HepG2 (cell line): ENCODE data around the gene OAS2. TPM values are rescaled to one million over a fixed set of nuclear protein-coding genes. Genes with fewer than 3 reads are reported as not detected.

ENCODE experiments used
- DMAP1 ChIP-seq: IDR thresholded peaks from 2 replicates; pipeline ENCODE4 v1.6.1; 2016
- KLF13 ChIP-seq: sonication (generic); formaldehyde crosslinking; IDR thresholded peaks from 2 replicates; pipeline ENCODE4 v1.4.0; 2020; ENCODE audit warnings: mild to moderate bottlenecking, missing genetic modification reagents
- NRL ChIP-seq: sonication (generic); formaldehyde crosslinking; IDR thresholded peaks from 2 replicates; pipeline ENCODE4 v1.5.0; 2020; ENCODE audit warnings: missing genetic modification reagents, mild to moderate bottlenecking, moderate library complexity, borderline replicate concordance
- PRMT3 ChIP-seq: sonication (generic); formaldehyde crosslinking; IDR thresholded peaks from 2 replicates; pipeline ENCODE4 v1.8.1; 2022; ENCODE audit warnings: low read depth, mild to moderate bottlenecking, moderate library complexity, missing genetic modification reagents, borderline replicate concordance
- SAP130 ChIP-seq: IDR thresholded peaks from 2 replicates; pipeline ENCODE4 v1.6.1; 2016; ENCODE audit warnings: low read depth
- SRY ChIP-seq: sonication (generic); formaldehyde crosslinking; IDR thresholded peaks from 2 replicates; pipeline ENCODE4 v1.8.0; 2022; ENCODE audit warnings: mild to moderate bottlenecking, missing genetic modification reagents
- ZNF441 ChIP-seq: sonication (generic); formaldehyde crosslinking; IDR thresholded peaks from 2 replicates; pipeline ENCODE4 v1.7.0; 2021; ENCODE audit warnings: missing genetic modification reagents, borderline replicate concordance
- ZNF549 ChIP-seq: sonication (generic); formaldehyde crosslinking; IDR thresholded peaks from 2 replicates; pipeline ENCODE4 v1.5.0; 2020; ENCODE audit warnings: missing genetic modification reagents
- polyA plus RNA-seq, 8 experiments: library from polyadenylated mRNA; depleted of rRNA in 3 of 8; stranded (reverse) in 7 of 8; unstranded in 1 of 8; fragments of >200 nt; fragmentation: Illumina TruSeq in 4 of 8; extraction: Trizol in 4 of 8; gene quantifications; 2 replicates each; pipeline versions ENCODE4 v1.2.1 to v1.2.3, GENCODE V29; 2011 to 2016; ENCODE audit warnings: low read depth in 4 of 8, missing spikeins in 1 of 8, mixed read lengths in 1 of 8; ENCODE audit not compliant: insufficient read depth in 1 of 8
- total RNA-seq, 5 experiments: library from RNA; depleted of rRNA; stranded (reverse); fragments of >200 nt; fragmentation: Illumina TruSeq; extraction: Trizol; gene quantifications; 2 replicates each; pipeline ENCODE4 v1.2.3, GENCODE V29; 2016; ENCODE audit warnings: low read depth in 1 of 5
- TF ChIP-seq, protein P1 (sequence below): sonication (generic); formaldehyde crosslinking; IDR thresholded peaks from 2 replicates; pipeline ENCODE4 v1.5.0; 2020; ENCODE audit warnings: mild to moderate bottlenecking, missing genetic modification reagents, borderline replicate concordance
- TF ChIP-seq, protein P2 (sequence below): sonication (generic); formaldehyde crosslinking; IDR thresholded peaks from 2 replicates; pipeline ENCODE4 v1.5.0; 2020; ENCODE audit warnings: mild to moderate bottlenecking, missing genetic modification reagents

OAS2 gene
- total and polyA plus RNA-seq, 2 of the 13 experiments (the other 11 are each of a cell fraction or from before 2014, with no cell fraction given): 0.05 to 0.24 TPM

DNA sequence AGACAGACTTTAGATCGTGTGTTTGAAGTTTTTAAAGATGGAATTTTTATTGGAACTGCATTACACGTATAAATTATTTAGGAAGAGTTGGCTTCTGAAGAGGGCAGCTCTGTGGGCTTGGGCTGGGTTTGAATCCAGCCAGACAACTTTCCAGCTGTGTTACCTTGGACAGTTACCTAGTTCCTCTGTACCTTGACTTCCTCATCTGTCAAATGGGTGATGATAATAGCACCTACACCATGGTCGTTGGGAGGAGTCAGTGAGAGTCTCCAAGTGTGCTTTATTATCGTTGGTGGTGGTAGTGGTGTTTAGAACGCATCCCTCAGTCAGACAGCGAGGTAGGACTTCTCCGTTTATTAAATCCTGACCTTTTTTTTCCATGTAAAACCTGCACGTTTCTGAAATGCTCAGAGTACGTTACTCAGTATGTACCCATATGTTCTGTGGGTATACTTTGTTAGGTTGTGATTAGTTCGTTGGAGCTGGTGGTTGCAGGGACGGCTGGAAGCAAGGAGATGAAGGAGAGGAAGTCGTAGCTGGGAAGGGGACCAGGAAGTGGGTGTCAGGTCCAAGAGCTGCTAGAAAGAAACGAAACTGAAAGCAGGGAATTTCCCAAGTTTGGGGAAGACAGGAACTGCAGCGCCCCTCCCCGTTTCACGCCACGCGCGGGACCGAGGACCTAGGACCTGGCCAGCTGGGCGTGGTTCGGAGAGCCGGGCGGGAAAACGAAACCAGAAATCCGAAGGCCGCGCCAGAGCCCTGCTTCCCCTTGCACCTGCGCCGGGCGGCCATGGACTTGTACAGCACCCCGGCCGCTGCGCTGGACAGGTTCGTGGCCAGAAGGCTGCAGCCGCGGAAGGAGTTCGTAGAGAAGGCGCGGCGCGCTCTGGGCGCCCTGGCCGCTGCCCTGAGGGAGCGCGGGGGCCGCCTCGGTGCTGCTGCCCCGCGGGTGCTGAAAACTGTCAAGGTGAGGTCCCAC lies 40.3 kb upstream of the OAS2 start, which contains the start of gene OAS3 (continued):
- TF ChIP-seq, protein P1, sequence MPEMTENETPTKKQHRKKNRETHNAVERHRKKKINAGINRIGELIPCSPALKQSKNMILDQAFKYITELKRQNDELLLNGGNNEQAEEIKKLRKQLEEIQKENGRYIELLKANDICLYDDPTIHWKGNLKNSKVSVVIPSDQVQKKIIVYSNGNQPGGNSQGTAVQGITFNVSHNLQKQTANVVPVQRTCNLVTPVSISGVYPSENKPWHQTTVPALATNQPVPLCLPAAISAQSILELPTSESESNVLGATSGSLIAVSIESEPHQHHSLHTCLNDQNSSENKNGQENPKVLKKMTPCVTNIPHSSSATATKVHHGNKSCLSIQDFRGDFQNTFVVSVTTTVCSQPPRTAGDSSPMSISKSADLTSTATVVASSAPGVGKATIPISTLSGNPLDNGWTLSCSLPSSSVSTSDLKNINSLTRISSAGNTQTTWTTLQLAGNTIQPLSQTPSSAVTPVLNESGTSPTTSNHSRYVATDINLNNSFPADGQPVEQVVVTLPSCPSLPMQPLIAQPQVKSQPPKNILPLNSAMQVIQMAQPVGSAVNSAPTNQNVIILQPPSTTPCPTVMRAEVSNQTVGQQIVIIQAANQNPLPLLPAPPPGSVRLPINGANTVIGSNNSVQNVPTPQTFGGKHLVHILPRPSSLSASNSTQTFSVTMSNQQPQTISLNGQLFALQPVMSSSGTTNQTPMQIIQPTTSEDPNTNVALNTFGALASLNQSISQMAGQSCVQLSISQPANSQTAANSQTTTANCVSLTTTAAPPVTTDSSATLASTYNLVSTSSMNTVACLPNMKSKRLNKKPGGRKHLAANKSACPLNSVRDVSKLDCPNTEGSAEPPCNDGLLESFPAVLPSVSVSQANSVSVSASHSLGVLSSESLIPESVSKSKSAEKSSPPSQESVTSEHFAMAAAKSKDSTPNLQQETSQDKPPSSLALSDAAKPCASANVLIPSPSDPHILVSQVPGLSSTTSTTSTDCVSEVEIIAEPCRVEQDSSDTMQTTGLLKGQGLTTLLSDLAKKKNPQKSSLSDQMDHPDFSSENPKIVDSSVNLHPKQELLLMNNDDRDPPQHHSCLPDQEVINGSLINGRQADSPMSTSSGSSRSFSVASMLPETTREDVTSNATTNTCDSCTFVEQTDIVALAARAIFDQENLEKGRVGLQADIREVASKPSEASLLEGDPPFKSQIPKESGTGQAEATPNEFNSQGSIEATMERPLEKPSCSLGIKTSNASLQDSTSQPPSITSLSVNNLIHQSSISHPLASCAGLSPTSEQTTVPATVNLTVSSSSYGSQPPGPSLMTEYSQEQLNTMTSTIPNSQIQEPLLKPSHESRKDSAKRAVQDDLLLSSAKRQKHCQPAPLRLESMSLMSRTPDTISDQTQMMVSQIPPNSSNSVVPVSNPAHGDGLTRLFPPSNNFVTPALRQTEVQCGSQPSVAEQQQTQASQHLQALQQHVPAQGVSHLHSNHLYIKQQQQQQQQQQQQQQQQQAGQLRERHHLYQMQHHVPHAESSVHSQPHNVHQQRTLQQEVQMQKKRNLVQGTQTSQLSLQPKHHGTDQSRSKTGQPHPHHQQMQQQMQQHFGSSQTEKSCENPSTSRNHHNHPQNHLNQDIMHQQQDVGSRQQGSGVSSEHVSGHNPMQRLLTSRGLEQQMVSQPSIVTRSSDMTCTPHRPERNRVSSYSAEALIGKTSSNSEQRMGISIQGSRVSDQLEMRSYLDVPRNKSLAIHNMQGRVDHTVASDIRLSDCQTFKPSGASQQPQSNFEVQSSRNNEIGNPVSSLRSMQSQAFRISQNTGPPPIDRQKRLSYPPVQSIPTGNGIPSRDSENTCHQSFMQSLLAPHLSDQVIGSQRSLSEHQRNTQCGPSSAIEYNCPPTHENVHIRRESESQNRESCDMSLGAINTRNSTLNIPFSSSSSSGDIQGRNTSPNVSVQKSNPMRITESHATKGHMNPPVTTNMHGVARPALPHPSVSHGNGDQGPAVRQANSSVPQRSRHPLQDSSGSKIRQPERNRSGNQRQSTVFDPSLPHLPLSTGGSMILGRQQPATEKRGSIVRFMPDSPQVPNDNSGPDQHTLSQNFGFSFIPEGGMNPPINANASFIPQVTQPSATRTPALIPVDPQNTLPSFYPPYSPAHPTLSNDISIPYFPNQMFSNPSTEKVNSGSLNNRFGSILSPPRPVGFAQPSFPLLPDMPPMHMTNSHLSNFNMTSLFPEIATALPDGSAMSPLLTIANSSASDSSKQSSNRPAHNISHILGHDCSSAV (CRISPR knock-in tag): no peak
- no peak; the same call in 1 of the 2 replicates for TF ChIP-seq NRL (CRISPR knock-in tag)
- 0 out of 2 replicates have a peak, but pooled peaks have one; percentile 26 for TF ChIP-seq ZNF441
- TF ChIP-seq, protein P2, sequence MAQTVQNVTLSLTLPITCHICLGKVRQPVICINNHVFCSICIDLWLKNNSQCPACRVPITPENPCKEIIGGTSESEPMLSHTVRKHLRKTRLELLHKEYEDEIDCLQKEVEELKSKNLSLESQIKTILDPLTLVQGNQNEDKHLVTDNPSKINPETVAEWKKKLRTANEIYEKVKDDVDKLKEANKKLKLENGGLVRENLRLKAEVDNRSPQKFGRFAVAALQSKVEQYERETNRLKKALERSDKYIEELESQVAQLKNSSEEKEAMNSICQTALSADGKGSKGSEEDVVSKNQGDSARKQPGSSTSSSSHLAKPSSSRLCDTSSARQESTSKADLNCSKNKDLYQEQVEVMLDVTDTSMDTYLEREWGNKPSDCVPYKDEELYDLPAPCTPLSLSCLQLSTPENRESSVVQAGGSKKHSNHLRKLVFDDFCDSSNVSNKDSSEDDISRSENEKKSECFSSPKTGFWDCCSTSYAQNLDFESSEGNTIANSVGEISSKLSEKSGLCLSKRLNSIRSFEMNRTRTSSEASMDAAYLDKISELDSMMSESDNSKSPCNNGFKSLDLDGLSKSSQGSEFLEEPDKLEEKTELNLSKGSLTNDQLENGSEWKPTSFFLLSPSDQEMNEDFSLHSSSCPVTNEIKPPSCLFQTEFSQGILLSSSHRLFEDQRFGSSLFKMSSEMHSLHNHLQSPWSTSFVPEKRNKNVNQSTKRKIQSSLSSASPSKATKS (CRISPR knock-in tag): no peak
- TF ChIP-seq SRY (CRISPR knock-in tag): no peak
- no peak for TF ChIP-seq PRMT3 (CRISPR knock-in tag)
- TF ChIP-seq KLF13 (CRISPR knock-in tag): no peak
- TF ChIP-seq ZNF549 (CRISPR knock-in tag): no peak
- peak; percentile 88 for TF ChIP-seq SAP130 (CRISPR knock-in tag)
- peak; percentile 67; the same call in 1 of the 2 replicates for TF ChIP-seq DMAP1 (CRISPR knock-in tag)
